ENCODE measurements around the gene KDM8. TPM values are rescaled to one million over a fixed set of nuclear protein-coding genes. Genes with fewer than 3 reads are reported as not detected.

Gene KDM8
- total RNA-seq, 1 experiment from 2014 or later, result 10.9 TPM

GRCh38 chr16:27171584-27171983 lies 31.7 kb upstream of the KDM8 start:
- POLR2A ChIA-PET, result no interaction called here
- CTCF ChIA-PET, result interaction anchor here (1.0 to 4.0 kb wide), 3 partner anchors 8 to 196 kb away, joined by 4 to 55 read pairs (median 6); no protein-coding TSS in a partner anchor
- no peak overlapping the region for H3K4me3 Mint-ChIP-seq

More at GRCh38 chr16:27171584-27171983, 31.7 kb upstream of the KDM8 start:
- Mint-ChIP-seq H3K27me3 (ENCODE audit: low read depth) (peaks cover 6% of the 10 kb centered on the region), H3K27ac (no peak overlapping the region), H3K36me3 (peaks cover 7% of the 10 kb centered on the region; the same call in 1 of the 2 replicates), H3K4me1 (no peaks in the 10 kb centered on the region), H3K9me3 (peaks cover 14% of the 10 kb centered on the region)
- no peak for ATAC-seq
- DNase-seq (ENCODE audit: low spot score), result no peak
- TF ChIP-seq ZBTB43 (CRISPR knock-in tag; IDR thresholded peaks at IDR 0.05), result no peak
- no peak for TF ChIP-seq CREM (CRISPR knock-in tag; IDR thresholded peaks at IDR 0.05)
- TF ChIP-seq GRHL2 (CRISPR knock-in tag; IDR thresholded peaks at IDR 0.05; ENCODE audit: insufficient replicate concordance, severe bottlenecking), result no peak
- no peak for TF ChIP-seq USF1 (CRISPR knock-in tag; IDR thresholded peaks at IDR 0.05)
- TF ChIP-seq AFF4 (CRISPR knock-in tag; IDR thresholded peaks at IDR 0.05; ENCODE audit: borderline replicate concordance), result no peak
- TF ChIP-seq MLX (CRISPR knock-in tag; IDR thresholded peaks at IDR 0.05), result no peak
- TF ChIP-seq USF2 (CRISPR knock-in tag; IDR thresholded peaks at IDR 0.05), result no peak
- TF ChIP-seq SOX15 (CRISPR knock-in tag; IDR thresholded peaks at IDR 0.05), result no peak
- no peak for TF ChIP-seq ZNF121 (CRISPR knock-in tag; IDR thresholded peaks at IDR 0.05)
- TF ChIP-seq ELF4 (CRISPR knock-in tag; IDR thresholded peaks at IDR 0.05; ENCODE audit: low read depth), result no peak
- TF ChIP-seq RORB (CRISPR knock-in tag; IDR thresholded peaks at IDR 0.05), result no peak
- no peak for TF ChIP-seq FOXK1 (CRISPR knock-in tag; IDR thresholded peaks at IDR 0.05)
- TF ChIP-seq ZNF138 (CRISPR knock-in tag; conservative IDR thresholded peaks at IDR 0.05), result no peak
- TF ChIP-seq ZNF532 (CRISPR knock-in tag; IDR thresholded peaks at IDR 0.05; ENCODE audit: borderline replicate concordance), result no peak
- TF ChIP-seq HMGXB4 (CRISPR knock-in tag; IDR thresholded peaks at IDR 0.05), result no peak
- no peak for TF ChIP-seq TCF7 (CRISPR knock-in tag; IDR thresholded peaks at IDR 0.05; ENCODE audit: low read depth)
- no peak for TF ChIP-seq OVOL2 (CRISPR knock-in tag; IDR thresholded peaks at IDR 0.05; ENCODE audit: borderline replicate concordance)
